GM12878 (cell line): ENCODE results near the gene PAIP2.

Experiments
- TF ChIP-seq, protein P1 (sequence below), 3 experiments: IDR thresholded peaks in 2 of 3; conservative IDR thresholded peaks in 1 of 3; 2 replicates each; pipeline ENCODE4 v1.5.1; 2011; ENCODE audit warnings: low read depth in 3 of 3, low read length in 3 of 3, mild to moderate bottlenecking in 3 of 3, control low read depth in 2 of 3, moderate library complexity in 2 of 3, inconsistent platforms in 1 of 3, mixed read lengths in 1 of 3; ENCODE audit not compliant: control insufficient read depth in 2 of 3, insufficient read depth in 1 of 3; ENCODE audit errors: extremely low read depth in 1 of 3
- TF ChIP-seq, protein P2 (sequence below): IDR thresholded peaks from 2 replicates; pipeline ENCODE4 v1.6.1; 2011; ENCODE audit warnings: low read depth, mild to moderate bottlenecking, low read length, moderate library complexity, borderline replicate concordance; ENCODE audit errors: extremely low read depth

DNA sequence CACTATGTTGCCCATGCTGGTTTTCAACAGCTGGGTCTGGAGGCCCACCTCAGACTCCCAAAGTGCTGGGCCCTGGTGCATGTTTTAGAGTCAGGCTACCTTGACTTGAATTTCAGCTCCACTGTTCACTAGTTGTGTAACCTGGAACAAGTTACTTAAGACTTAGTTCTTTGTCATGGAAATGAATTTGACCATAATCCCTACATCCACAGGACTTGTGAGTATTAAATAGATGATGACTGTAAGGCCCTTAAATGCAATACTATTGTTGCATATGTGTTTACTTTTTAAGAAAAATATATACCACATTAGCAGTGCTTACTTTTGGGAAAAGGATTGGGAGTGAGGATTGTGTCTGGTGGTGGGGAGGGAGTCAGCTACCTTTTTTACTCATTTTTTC is 16.4 kb downstream of the PAIP2 start:
- TF ChIP-seq, protein P1, sequence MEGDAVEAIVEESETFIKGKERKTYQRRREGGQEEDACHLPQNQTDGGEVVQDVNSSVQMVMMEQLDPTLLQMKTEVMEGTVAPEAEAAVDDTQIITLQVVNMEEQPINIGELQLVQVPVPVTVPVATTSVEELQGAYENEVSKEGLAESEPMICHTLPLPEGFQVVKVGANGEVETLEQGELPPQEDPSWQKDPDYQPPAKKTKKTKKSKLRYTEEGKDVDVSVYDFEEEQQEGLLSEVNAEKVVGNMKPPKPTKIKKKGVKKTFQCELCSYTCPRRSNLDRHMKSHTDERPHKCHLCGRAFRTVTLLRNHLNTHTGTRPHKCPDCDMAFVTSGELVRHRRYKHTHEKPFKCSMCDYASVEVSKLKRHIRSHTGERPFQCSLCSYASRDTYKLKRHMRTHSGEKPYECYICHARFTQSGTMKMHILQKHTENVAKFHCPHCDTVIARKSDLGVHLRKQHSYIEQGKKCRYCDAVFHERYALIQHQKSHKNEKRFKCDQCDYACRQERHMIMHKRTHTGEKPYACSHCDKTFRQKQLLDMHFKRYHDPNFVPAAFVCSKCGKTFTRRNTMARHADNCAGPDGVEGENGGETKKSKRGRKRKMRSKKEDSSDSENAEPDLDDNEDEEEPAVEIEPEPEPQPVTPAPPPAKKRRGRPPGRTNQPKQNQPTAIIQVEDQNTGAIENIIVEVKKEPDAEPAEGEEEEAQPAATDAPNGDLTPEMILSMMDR (IDR thresholded peaks at IDR 0.05 in 2 of 3, conservative IDR thresholded peaks at IDR 0.05 in 1 of 3; ENCODE audit: control insufficient read depth in 2 of 3, extremely low read depth in 1 of 3, insufficient read depth in 1 of 3, low read depth in 3 of 3, low read length in 3 of 3), result no peak
- TF ChIP-seq, protein P2, sequence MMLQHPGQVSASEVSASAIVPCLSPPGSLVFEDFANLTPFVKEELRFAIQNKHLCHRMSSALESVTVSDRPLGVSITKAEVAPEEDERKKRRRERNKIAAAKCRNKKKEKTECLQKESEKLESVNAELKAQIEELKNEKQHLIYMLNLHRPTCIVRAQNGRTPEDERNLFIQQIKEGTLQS, result no peak
